ENCODE measurements around the gene ADSS2.

DNA sequence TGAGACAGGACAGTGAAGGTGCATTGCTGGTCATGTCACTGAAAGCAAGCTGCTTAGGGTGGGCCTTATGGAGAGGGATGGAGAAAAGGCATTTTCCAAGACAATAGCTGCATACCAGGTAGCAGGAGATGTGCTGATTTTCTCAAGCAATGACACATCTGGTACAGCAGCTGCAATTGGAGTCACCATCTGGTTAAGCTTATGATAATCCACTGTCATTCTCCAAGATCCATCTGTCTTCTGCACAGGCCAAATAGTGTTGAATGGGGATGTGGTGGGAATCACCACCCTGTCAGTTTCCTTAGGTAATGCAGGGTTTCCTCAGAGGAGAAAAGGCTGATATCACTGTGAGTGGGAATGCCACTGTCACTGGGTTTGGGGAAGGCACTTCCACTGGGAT is 54.6 kb downstream of the ADSS2 start:
- TF ChIP-seq ZBTB21 (tag by site-specific recombination; IDR thresholded peaks at IDR 0.05) (no peak), ZNF274 (IDR thresholded peaks at IDR 0.05; ENCODE audit: low read length) (no peak), ZNF274 (tag by site-specific recombination; IDR thresholded peaks at IDR 0.05; ENCODE audit: borderline replicate concordance) (no peak), ZNF843 (tag by site-specific recombination; IDR thresholded peaks at IDR 0.05) (no peak), ZFP37 (tag by site-specific recombination; IDR thresholded peaks at IDR 0.05) (no peak), ZNF221 (tag by site-specific recombination; IDR thresholded peaks at IDR 0.05; ENCODE audit: borderline replicate concordance) (no peak), ZNF768 (tag by site-specific recombination; IDR thresholded peaks at IDR 0.05) (no peak), ZNF174 (tag by site-specific recombination; IDR thresholded peaks at IDR 0.05) (no peak), TCF7L2 (IDR thresholded peaks at IDR 0.05; ENCODE audit: borderline replicate concordance, low read depth, low read length) (no peak)
- TF ChIP-seq, protein P1, sequence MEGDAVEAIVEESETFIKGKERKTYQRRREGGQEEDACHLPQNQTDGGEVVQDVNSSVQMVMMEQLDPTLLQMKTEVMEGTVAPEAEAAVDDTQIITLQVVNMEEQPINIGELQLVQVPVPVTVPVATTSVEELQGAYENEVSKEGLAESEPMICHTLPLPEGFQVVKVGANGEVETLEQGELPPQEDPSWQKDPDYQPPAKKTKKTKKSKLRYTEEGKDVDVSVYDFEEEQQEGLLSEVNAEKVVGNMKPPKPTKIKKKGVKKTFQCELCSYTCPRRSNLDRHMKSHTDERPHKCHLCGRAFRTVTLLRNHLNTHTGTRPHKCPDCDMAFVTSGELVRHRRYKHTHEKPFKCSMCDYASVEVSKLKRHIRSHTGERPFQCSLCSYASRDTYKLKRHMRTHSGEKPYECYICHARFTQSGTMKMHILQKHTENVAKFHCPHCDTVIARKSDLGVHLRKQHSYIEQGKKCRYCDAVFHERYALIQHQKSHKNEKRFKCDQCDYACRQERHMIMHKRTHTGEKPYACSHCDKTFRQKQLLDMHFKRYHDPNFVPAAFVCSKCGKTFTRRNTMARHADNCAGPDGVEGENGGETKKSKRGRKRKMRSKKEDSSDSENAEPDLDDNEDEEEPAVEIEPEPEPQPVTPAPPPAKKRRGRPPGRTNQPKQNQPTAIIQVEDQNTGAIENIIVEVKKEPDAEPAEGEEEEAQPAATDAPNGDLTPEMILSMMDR (tag by site-specific recombination; IDR thresholded peaks at IDR 0.05), result no peak
- TF ChIP-seq, protein P2, sequence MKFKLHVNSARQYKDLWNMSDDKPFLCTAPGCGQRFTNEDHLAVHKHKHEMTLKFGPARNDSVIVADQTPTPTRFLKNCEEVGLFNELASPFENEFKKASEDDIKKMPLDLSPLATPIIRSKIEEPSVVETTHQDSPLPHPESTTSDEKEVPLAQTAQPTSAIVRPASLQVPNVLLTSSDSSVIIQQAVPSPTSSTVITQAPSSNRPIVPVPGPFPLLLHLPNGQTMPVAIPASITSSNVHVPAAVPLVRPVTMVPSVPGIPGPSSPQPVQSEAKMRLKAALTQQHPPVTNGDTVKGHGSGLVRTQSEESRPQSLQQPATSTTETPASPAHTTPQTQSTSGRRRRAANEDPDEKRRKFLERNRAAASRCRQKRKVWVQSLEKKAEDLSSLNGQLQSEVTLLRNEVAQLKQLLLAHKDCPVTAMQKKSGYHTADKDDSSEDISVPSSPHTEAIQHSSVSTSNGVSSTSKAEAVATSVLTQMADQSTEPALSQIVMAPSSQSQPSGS (tag by site-specific recombination; IDR thresholded peaks at IDR 0.05; ENCODE audit: low read depth), result no peak
- TF ChIP-seq, protein P3, sequence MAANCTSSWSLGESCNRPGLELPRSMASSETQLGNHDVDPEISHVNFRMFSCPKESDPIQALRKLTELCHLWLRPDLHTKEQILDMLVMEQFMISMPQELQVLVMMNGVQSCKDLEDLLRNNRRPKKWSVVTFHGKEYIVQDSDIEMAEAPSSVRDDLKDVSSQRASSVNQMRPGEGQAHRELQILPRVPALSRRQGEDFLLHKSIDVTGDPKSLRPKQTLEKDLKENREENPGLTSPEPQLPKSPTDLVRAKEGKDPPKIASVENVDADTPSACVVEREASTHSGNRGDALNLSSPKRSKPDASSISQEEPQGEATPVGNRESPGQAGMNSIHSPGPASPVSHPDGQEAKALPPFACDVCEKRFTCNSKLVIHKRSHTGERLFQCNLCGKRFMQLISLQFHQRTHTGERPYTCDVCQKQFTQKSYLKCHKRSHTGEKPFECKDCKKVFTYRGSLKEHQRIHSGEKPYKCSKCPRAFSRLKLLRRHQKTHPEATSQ (tag by site-specific recombination; IDR thresholded peaks at IDR 0.05), result no peak
- TF ChIP-seq, protein P4, sequence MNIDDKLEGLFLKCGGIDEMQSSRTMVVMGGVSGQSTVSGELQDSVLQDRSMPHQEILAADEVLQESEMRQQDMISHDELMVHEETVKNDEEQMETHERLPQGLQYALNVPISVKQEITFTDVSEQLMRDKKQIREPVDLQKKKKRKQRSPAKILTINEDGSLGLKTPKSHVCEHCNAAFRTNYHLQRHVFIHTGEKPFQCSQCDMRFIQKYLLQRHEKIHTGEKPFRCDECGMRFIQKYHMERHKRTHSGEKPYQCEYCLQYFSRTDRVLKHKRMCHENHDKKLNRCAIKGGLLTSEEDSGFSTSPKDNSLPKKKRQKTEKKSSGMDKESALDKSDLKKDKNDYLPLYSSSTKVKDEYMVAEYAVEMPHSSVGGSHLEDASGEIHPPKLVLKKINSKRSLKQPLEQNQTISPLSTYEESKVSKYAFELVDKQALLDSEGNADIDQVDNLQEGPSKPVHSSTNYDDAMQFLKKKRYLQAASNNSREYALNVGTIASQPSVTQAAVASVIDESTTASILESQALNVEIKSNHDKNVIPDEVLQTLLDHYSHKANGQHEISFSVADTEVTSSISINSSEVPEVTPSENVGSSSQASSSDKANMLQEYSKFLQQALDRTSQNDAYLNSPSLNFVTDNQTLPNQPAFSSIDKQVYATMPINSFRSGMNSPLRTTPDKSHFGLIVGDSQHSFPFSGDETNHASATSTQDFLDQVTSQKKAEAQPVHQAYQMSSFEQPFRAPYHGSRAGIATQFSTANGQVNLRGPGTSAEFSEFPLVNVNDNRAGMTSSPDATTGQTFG (tag by site-specific recombination; IDR thresholded peaks at IDR 0.05; ENCODE audit: borderline replicate concordance), result no peak
- TF ChIP-seq, protein P5, sequence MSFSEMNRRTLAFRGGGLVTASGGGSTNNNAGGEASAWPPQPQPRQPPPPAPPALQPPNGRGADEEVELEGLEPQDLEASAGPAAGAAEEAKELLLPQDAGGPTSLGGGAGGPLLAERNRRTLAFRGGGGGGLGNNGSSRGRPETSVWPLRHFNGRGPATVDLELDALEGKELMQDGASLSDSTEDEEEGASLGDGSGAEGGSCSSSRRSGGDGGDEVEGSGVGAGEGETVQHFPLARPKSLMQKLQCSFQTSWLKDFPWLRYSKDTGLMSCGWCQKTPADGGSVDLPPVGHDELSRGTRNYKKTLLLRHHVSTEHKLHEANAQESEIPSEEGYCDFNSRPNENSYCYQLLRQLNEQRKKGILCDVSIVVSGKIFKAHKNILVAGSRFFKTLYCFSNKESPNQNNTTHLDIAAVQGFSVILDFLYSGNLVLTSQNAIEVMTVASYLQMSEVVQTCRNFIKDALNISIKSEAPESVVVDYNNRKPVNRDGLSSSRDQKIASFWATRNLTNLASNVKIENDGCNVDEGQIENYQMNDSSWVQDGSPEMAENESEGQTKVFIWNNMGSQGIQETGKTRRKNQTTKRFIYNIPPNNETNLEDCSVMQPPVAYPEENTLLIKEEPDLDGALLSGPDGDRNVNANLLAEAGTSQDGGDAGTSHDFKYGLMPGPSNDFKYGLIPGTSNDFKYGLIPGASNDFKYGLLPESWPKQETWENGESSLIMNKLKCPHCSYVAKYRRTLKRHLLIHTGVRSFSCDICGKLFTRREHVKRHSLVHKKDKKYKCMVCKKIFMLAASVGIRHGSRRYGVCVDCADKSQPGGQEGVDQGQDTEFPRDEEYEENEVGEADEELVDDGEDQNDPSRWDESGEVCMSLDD (tag by site-specific recombination; IDR thresholded peaks at IDR 0.05), result no peak
